GM12891 (cell line): ENCODE results near the gene CDH4.

Experiments
- POLR2AphosphoS5 ChIP-seq: IDR thresholded peaks from 2 replicates; pipeline ENCODE4 v1.6.1; 2011; ENCODE audit warnings: low read depth, low read length, control low read depth
- SPI1 ChIP-seq: IDR thresholded peaks from 2 replicates; pipeline ENCODE4 v1.6.1; 2011; ENCODE audit warnings: low read depth, low read length, control low read depth

DNA sequence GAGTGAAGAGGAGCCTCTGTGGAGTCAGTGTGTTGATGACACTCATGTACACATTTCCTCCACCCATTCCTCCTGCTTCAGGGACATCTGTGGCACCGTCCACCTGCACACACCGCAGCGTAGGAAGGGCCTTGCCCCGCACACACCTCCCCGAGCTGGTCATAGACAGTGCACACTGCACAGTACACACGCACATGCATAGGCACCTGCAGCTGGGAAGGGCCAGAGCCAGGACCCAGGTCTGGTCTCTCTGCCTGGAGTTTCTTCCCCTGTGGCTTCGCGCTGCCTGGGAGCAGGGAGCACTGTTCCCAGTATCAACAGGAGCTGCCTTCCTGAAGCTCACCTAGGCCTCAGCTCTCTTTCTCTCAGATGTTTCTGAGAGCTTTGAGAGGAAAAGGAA lies 473.1 kb downstream of the CDH4 start:
- TF ChIP-seq POLR2AphosphoS5 (no peak), SPI1 (no peak)
